GM12878 (cell line): Measurements from ENCODE around the gene DENND1A. TPM values are rescaled to one million over a fixed set of nuclear protein-coding genes. Genes with fewer than 3 reads are reported as not detected.

ENCODE experiments used
- ATAC-seq: fragments of 200-7000 bp; cut with Tn5 transposase; 3 replicates; pipeline ENCODE4 v1.9.1; 2020; ENCODE audit warnings: mild to moderate bottlenecking, moderate library complexity
- BruUV-seq: library from RNA; stranded (reverse); fragments of 400-500 nt; replicated peaks from 2 replicates; lab custom pipeline; 2021; lab: Mats Ljungman, UMichigan
- CTCF ChIA-PET: fragments of 300-600 bp; sonication (Branson Sonifier 250); formaldehyde crosslinking; extraction: SDS; loops from one replicate; lab custom pipeline; 2021; ENCODE audit warnings: inconsistent platforms; lab: Yijun Ruan, JAX
- POLR2A ChIA-PET: fragments of 350-600 bp; formaldehyde crosslinking; extraction: SDS; loops from one replicate; lab custom pipeline; 2021; ENCODE audit warnings: inconsistent platforms; lab: Charles Lee
- RAD21 ChIA-PET: fragments of 300-600 bp; sonication (Branson Sonifier 250); formaldehyde crosslinking; loops from one replicate; lab custom pipeline; 2023; ENCODE audit warnings: antibody characterized with exemption; ENCODE audit not compliant: unreplicated experiment; lab: Charles Lee
- SMC1A ChIA-PET: fragments of 300-600 bp; sonication (Branson Sonifier 250); formaldehyde crosslinking; loops from one replicate; lab custom pipeline; 2023; ENCODE audit not compliant: unreplicated experiment, uncharacterized antibody; lab: Charles Lee
- DNase-seq: peaks from one replicate; pipeline ENCODE4 v3.0.0-alpha.2; 2011; ENCODE audit warnings: low read depth, low spot score
- FAIRE-seq: peaks from 3 replicates; lab custom pipeline; 2011; peaks lifted over from hg19 to GRCh38; lab: Jason Lieb, UNC
- H2AFZ ChIP-seq: 2 replicates; pipeline ENCODE4 v1.6.0; 2011; ENCODE audit warnings: low read depth, low read length, control low read depth; ENCODE audit not compliant: control insufficient read depth
- H3K27ac ChIP-seq: 2 replicates; pipeline ENCODE4 v1.5.1; 2011; ENCODE audit warnings: control low read depth; ENCODE audit not compliant: control insufficient read depth, insufficient read depth
- H3K27me3 ChIP-seq, 2 experiments: replicated peaks in 1 of 2; 2 replicates each; pipeline versions ENCODE4 v1.6.0 to v1.6.1; 2011; ENCODE audit warnings: low read length in 1 of 2; ENCODE audit not compliant: control insufficient read depth in 2 of 2, insufficient read depth in 2 of 2
- H3K36me3 ChIP-seq, 2 experiments: 2 replicates each; pipeline ENCODE4 v1.5.1; 2011; ENCODE audit warnings: low read length in 1 of 2; ENCODE audit not compliant: control insufficient read depth in 2 of 2, insufficient read depth in 2 of 2
- H3K4me1 ChIP-seq: 2 replicates; pipeline ENCODE4 v1.6.1; 2011; ENCODE audit warnings: mild to moderate bottlenecking, low read length, moderate library complexity, mixed read lengths; ENCODE audit not compliant: control insufficient read depth, insufficient read depth
- H3K4me2 ChIP-seq: 2 replicates; pipeline ENCODE4 v1.6.0; 2011; ENCODE audit warnings: control low read depth; ENCODE audit not compliant: control insufficient read depth, insufficient read depth
- H3K4me3 ChIP-seq: fragments of 200-600 bp; sonication (generic); 2 replicates; pipeline ENCODE4 v1.5.1; 2016
- H3K79me2 ChIP-seq: 2 replicates; pipeline ENCODE4 v1.6.0; 2011; ENCODE audit warnings: low read length; ENCODE audit not compliant: control insufficient read depth, insufficient read depth
- H3K9ac ChIP-seq: 2 replicates; pipeline ENCODE4 v1.8.0; 2011; ENCODE audit warnings: low read length, control low read depth, mixed read lengths; ENCODE audit not compliant: control insufficient read depth, insufficient read depth
- H3K9me3 ChIP-seq: replicated peaks from 3 replicates; pipeline ENCODE4 v1.5.1; 2011; ENCODE audit warnings: mild to moderate bottlenecking, low read length; ENCODE audit not compliant: control insufficient read depth, insufficient read depth
- H4K20me1 ChIP-seq: 2 replicates; pipeline ENCODE4 v1.6.0; 2011; ENCODE audit not compliant: control insufficient read depth, insufficient read depth
- ASH2L ChIP-seq: fragments of 300-600, 200-600 bp; sonication (generic); IDR thresholded peaks from 2 replicates; pipeline ENCODE4 v1.6.1; 2017; ENCODE audit warnings: low read depth, mild to moderate bottlenecking, borderline replicate concordance
- BACH1 ChIP-seq: fragments of 450-650 bp; IDR thresholded peaks from 2 replicates; pipeline ENCODE4 v1.6.1; 2017; ENCODE audit warnings: mild to moderate bottlenecking, borderline replicate concordance
- CHD2 ChIP-seq: IDR thresholded peaks from 2 replicates; pipeline ENCODE4 v1.6.1; 2011; ENCODE audit warnings: low read depth, low read length, improper control_type of control experiment, borderline replicate concordance
- ESRRA ChIP-seq: IDR thresholded peaks from 2 replicates; pipeline ENCODE4 v1.6.1; 2012; ENCODE audit warnings: mild to moderate bottlenecking, low read length, improper control_type of control experiment
- MEF2B ChIP-seq: fragments of 450-650 bp; IDR thresholded peaks from 2 replicates; pipeline ENCODE4 v1.6.1; 2018; ENCODE audit warnings: mild to moderate bottlenecking, moderate library complexity; ENCODE audit not compliant: partially characterized antibody, poor library complexity, severe bottlenecking
- MXI1 ChIP-seq: fragments of 150-350 bp; IDR thresholded peaks from 2 replicates; pipeline ENCODE4 v1.6.1; 2011; ENCODE audit warnings: low read depth, mild to moderate bottlenecking, inconsistent platforms, low read length, improper control_type of control experiment
- NFYB ChIP-seq: IDR thresholded peaks from 2 replicates; pipeline ENCODE4 v1.6.1; 2011; ENCODE audit warnings: low read depth, mild to moderate bottlenecking, low read length, improper control_type of control experiment, moderate library complexity; ENCODE audit not compliant: insufficient read depth
- SP1 ChIP-seq: IDR thresholded peaks from one replicate; pipeline ENCODE4 v1.6.1; 2011; ENCODE audit warnings: low read depth, low read length
- SREBF2 ChIP-seq: IDR thresholded peaks from 2 replicates; pipeline ENCODE4 v1.6.1; 2012; ENCODE audit warnings: mild to moderate bottlenecking, low read length
- TCF3 ChIP-seq: IDR thresholded peaks from 2 replicates; pipeline ENCODE4 v1.6.1; 2012; ENCODE audit warnings: low read depth, mild to moderate bottlenecking, low read length, borderline replicate concordance; ENCODE audit not compliant: insufficient read depth
- YY1 ChIP-seq: IDR thresholded peaks from 2 replicates; pipeline ENCODE4 v1.6.1; 2011; ENCODE audit warnings: low read depth, mild to moderate bottlenecking, low read length
- WGBS: methylation state at CpG from one replicate; pipeline ENCODE4 v1.1.6; 2016; ENCODE audit warnings: low lambda C conversion rate; ENCODE audit not compliant: insufficient replicate concordance, insufficient coverage; ENCODE audit errors: missing lambda C conversion rate; 5-methylcytosine and 5-hydroxymethylcytosine counted together
- in situ Hi-C: fragments of 300-500 bp; cut with MboI; formaldehyde crosslinking; loops from 9 replicates; pipeline ENCODE4 v1.14.3; 2018; ENCODE audit warnings: mixed read lengths
- intact Hi-C: fragments of 100-400 bp; cut with micrococcal nuclease; formaldehyde crosslinking; loops from one replicate; pipeline ENCODE4 v1.14.2; 2022; ENCODE audit not compliant: unreplicated experiment
- polyA plus RNA-seq, 11 experiments: library from polyadenylated mRNA; depleted of rRNA in 4 of 11; unstranded in 6 of 11; stranded (reverse) in 5 of 11; fragments of >200 nt; fragmentation: Nextera tagmentation in 4 of 11; fragmentation: Illumina TruSeq in 1 of 11; extraction: Ambion mirVana in 4 of 11; extraction: Trizol in 1 of 11; gene quantifications; 1 replicate in 1 of 11; 2 replicates in 10 of 11; pipeline versions ENCODE4 v1.2.1 to v1.2.3, GENCODE V29; 2011 to 2016; ENCODE audit warnings: inconsistent platforms in 2 of 11, missing spikeins in 2 of 11, low read depth in 1 of 11
- total RNA-seq, 4 experiments: library from RNA; depleted of rRNA in 3 of 4; stranded (reverse); fragments of >200 nt in 3 of 4; fragmentation: Illumina TruSeq in 1 of 4; extraction: Trizol in 1 of 4; gene quantifications; 2 replicates each; pipeline versions ENCODE4 v1.2.1 to v1.2.3, GENCODE V29; 2013 to 2021

The DENND1A gene
- total and polyA plus RNA-seq, 10 of the 15 experiments (the other 5 are each of a cell fraction or from before 2014, with no cell fraction given): 14.1 to 48.6 (median 35.2) TPM

DNA sequence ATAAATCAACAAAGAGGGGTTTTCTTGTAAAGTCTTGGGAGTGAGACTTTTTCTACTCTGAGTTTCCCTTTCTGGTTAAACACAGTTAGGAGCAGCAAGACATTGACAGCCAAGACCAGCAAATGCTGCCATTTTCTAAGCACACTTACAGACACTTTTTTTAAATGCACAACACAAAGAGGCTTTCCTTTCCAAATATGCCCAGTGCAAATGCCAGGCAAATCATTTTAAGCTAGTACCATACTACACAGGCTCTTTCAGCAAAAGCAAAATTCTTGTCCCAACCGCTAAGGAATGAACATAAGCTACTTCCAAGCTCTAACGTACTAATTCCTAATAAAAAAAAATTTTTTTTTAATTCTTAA lies 68.2 kb downstream of the DENND1A start:
- Histone ChIP-seq H3K4me3 (no peak overlapping the region), H3K79me2 (peaks cover 5% of the 10 kb centered on the region), H4K20me1 (no peaks in the 10 kb centered on the region), H3K27me3 (no peaks in the 10 kb centered on the region), H3K4me1 (peaks cover 7% of the 10 kb centered on the region; the same call in 1 of the 2 replicates), H3K9me3 (no peaks in the 10 kb centered on the region), H2AFZ (no peak overlapping the region), H3K4me2 (no peak overlapping the region), H3K9ac (no peak overlapping the region), H3K27ac (no peak overlapping the region), H3K36me3 (no peaks in the 10 kb centered on the region; a peak in 1 of 4 replicates)
- TF ChIP-seq MEF2B (no peak), SREBF2 (no peak), ESRRA (no peak), SP1 (no peak), TCF3 (no peak), ASH2L (no peak), CHD2 (no peak), YY1 (no peak), NFYB (no peak), MXI1 (no peak), BACH1 (no peak)
- FAIRE-seq (no peak), DNase-seq (no peak), ATAC-seq (no peak)
- intact Hi-C loops (no loop called here), in situ Hi-C loops (no loop called here)
- no TSS peak for BruUV-seq
- CTCF ChIA-PET: interaction anchor here (0.9 to 3.7 kb wide), 8 partner anchors 10 to 127 kb away, joined by 3 to 16 read pairs (median 4); no protein-coding TSS in a partner anchor
- 97% methylated on average over 2 of the region's 2 CpGs for WGBS
- SMC1A ChIA-PET: interaction anchor here (0.5 to 4.9 kb wide), 15 partner anchors 8 to 201 kb away, joined by 3 to 42 read pairs (median 4); no protein-coding TSS in a partner anchor
- POLR2A ChIA-PET: interaction anchor here (0.6 to 2.8 kb wide), 4 partner anchors 9 to 51 kb away, joined by 3 to 13 read pairs (median 4); no protein-coding TSS in a partner anchor
- RAD21 ChIA-PET: interaction anchor here (0.9 to 2.2 kb wide), 5 partner anchors 9 to 179 kb away, joined by 3 to 8 read pairs (median 3); no protein-coding TSS in a partner anchor
